Measurements from ENCODE around the gene GNB1L.

DNA sequence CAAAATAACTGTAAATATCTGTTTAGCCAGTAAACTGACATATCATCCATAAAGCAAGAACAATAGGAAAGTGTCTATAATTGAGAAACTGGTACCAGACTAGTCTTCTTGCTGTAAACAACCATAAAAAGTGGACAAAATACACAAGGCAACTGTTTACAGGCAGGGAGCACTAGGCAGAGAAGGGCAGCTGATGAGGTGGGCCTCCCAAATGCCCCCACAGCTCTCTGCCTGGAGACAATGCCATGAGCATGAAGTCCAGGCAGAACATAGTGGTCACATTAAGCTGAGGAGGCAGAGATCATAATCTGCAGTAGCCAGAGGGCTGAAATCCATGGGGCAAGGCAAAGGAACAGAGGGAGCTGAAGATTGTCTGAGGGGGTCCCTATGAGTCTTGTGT, 63.4 kb downstream of the GNB1L start:
- TF ChIP-seq, protein P1, sequence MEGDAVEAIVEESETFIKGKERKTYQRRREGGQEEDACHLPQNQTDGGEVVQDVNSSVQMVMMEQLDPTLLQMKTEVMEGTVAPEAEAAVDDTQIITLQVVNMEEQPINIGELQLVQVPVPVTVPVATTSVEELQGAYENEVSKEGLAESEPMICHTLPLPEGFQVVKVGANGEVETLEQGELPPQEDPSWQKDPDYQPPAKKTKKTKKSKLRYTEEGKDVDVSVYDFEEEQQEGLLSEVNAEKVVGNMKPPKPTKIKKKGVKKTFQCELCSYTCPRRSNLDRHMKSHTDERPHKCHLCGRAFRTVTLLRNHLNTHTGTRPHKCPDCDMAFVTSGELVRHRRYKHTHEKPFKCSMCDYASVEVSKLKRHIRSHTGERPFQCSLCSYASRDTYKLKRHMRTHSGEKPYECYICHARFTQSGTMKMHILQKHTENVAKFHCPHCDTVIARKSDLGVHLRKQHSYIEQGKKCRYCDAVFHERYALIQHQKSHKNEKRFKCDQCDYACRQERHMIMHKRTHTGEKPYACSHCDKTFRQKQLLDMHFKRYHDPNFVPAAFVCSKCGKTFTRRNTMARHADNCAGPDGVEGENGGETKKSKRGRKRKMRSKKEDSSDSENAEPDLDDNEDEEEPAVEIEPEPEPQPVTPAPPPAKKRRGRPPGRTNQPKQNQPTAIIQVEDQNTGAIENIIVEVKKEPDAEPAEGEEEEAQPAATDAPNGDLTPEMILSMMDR (IDR thresholded peaks at IDR 0.05): no peak
- TF ChIP-seq TCF7L2 (IDR thresholded peaks at IDR 0.05; ENCODE audit: low read depth, low read length) (no peak), POLR2AphosphoS5 (IDR thresholded peaks at IDR 0.05; ENCODE audit: low read depth, low read length) (no peak), REST (IDR thresholded peaks at IDR 0.05; ENCODE audit: insufficient read depth in 1 of 2, low read depth in 2 of 2, low read length in 1 of 2) (no peak)

Data from Panc1 (cell line).